IMR-90 (cell line): ENCODE data around the gene FOCAD.
A peak's percentile ranks its signal among the peaks of the same experiment; 100 is the strongest.

Source experiments
- MAZ ChIP-seq: IDR thresholded peaks from 2 replicates; pipeline ENCODE4 v1.6.1; 2012; ENCODE audit warnings: low read depth, mild to moderate bottlenecking, low read length, improper control_type of control experiment, moderate library complexity, borderline replicate concordance
- POLR2A ChIP-seq: IDR thresholded peaks from 2 replicates; pipeline ENCODE4 v1.6.1; 2012; ENCODE audit warnings: mild to moderate bottlenecking, low read depth, low read length
- USF2 ChIP-seq: fragments of 150-350 bp; IDR thresholded peaks from 2 replicates; pipeline ENCODE4 v1.6.1; 2017; ENCODE audit warnings: mild to moderate bottlenecking, antibody characterized with exemption, low read length, low read depth

- TF ChIP-seq USF2 = no peak
- TF ChIP-seq POLR2A = peak; percentile 95
- TF ChIP-seq MAZ = peak; percentile 80; the same call in 1 of the 2 replicates
Measured at GRCh38 chr9:20684035-20684874, at the start of gene FOCAD.
